ENCODE data around the gene OR11H7.
"Not testable (repeated sequence)": the region's sequence is repeated elsewhere in the genome, so short reads cannot be mapped to it uniquely, and the experiment has no call there.

The OR11H7 gene

GRCh38 chr14:20274062-20274461 is 45.3 kb downstream of the OR11H7 start:
- Histone ChIP-seq H3K27me3 (ENCODE audit: insufficient read depth, low read length) (no peaks in the 10 kb centered on the region), H3K9me2 (ENCODE audit: low read depth, low read length) (no peaks in the 10 kb centered on the region), H3F3A (ENCODE audit: insufficient read depth, low read length) (no peaks in the 10 kb centered on the region), H3K4me2 (ENCODE audit: low read length) (no peak overlapping the region), H3K4me1 (ENCODE audit: insufficient read depth, low read length, severe bottlenecking) (no peaks in the 10 kb centered on the region), H3K4me3 (ENCODE audit: low read depth, low read length, poor library complexity, severe bottlenecking) (no peak overlapping the region), H3K9ac (ENCODE audit: low read length) (no peak overlapping the region), H3K9me3 (ENCODE audit: low read length) (peaks cover 3% of the 10 kb centered on the region; the same call in 1 of the 2 replicates), H3K79me2 (ENCODE audit: insufficient read depth, low read length) (no peaks in the 10 kb centered on the region), H3K27ac (ENCODE audit: low read depth, low read length, poor library complexity, severe bottlenecking) (no peak overlapping the region), H2AFZ (ENCODE audit: low read length) (no peak overlapping the region), H3K36me3 (ENCODE audit: insufficient read depth, low read length) (peaks cover 7% of the 10 kb centered on the region; the same call in 1 of the 2 replicates), H4K20me1 (ENCODE audit: insufficient read depth, low read length) (no peaks in the 10 kb centered on the region)
- no peak for TF ChIP-seq CTCF (IDR thresholded peaks at IDR 0.05; ENCODE audit: low read length)
- no peak for TF ChIP-seq EZH2 (IDR thresholded peaks at IDR 0.05; ENCODE audit: borderline replicate concordance, low read length)

- H3K4me1 ChIP-seq (ENCODE audit: insufficient read depth, low read length, severe bottlenecking) = no peaks in the 10 kb centered on the region
- TF ChIP-seq CTCF (IDR thresholded peaks at IDR 0.05; ENCODE audit: low read length) = no peak
- TF ChIP-seq EZH2 (IDR thresholded peaks at IDR 0.05; ENCODE audit: borderline replicate concordance, low read length) = no peak
- H3K27me3 ChIP-seq (ENCODE audit: insufficient read depth, low read length) = no peaks in the 10 kb centered on the region
- H3K9me3 ChIP-seq (ENCODE audit: low read length) = peaks cover 3% of the 10 kb centered on the region; the same call in 1 of the 2 replicates
- no peak overlapping the region for H3K4me2 ChIP-seq (ENCODE audit: low read length)
- H3K79me2 ChIP-seq (ENCODE audit: insufficient read depth, low read length) = no peaks in the 10 kb centered on the region
- H3K4me3 ChIP-seq (ENCODE audit: low read depth, low read length, poor library complexity, severe bottlenecking) = no peak overlapping the region
- peaks cover 7% of the 10 kb centered on the region; the same call in 1 of the 2 replicates for H3K36me3 ChIP-seq (ENCODE audit: insufficient read depth, low read length)
- H3F3A ChIP-seq (ENCODE audit: insufficient read depth, low read length) = no peaks in the 10 kb centered on the region
- H2AFZ ChIP-seq (ENCODE audit: low read length) = no peak overlapping the region
- H3K9ac ChIP-seq (ENCODE audit: low read length) = no peak overlapping the region
- H3K9me2 ChIP-seq (ENCODE audit: low read depth, low read length) = no peaks in the 10 kb centered on the region
- no peaks in the 10 kb centered on the region for H4K20me1 ChIP-seq (ENCODE audit: insufficient read depth, low read length)
- H3K27ac ChIP-seq (ENCODE audit: low read depth, low read length, poor library complexity, severe bottlenecking) = no peak overlapping the region
These were observed 48.6 kb downstream of the OR11H7 start for GRCh38 chr14:20277409-20277808.

- Histone ChIP-seq H3K9me2 (ENCODE audit: low read depth, low read length) (no peaks in the 10 kb centered on the region), H3K79me2 (ENCODE audit: insufficient read depth, low read length) (no peaks in the 10 kb centered on the region), H3K9me3 (ENCODE audit: low read length) (peaks cover 3% of the 10 kb centered on the region; the same call in 1 of the 2 replicates), H3K4me3 (ENCODE audit: low read depth, low read length, poor library complexity, severe bottlenecking) (no peak overlapping the region), H3K4me1 (ENCODE audit: insufficient read depth, low read length, severe bottlenecking) (no peaks in the 10 kb centered on the region), H3K27me3 (ENCODE audit: insufficient read depth, low read length) (no peaks in the 10 kb centered on the region), H3K27ac (ENCODE audit: low read depth, low read length, poor library complexity, severe bottlenecking) (no peak overlapping the region), H4K20me1 (ENCODE audit: insufficient read depth, low read length) (no peaks in the 10 kb centered on the region), H3K4me2 (ENCODE audit: low read length) (no peak overlapping the region), H3K36me3 (ENCODE audit: insufficient read depth, low read length) (peaks cover 7% of the 10 kb centered on the region; the same call in 1 of the 2 replicates), H3K9ac (ENCODE audit: low read length) (no peak overlapping the region), H2AFZ (ENCODE audit: low read length) (no peak overlapping the region), H3F3A (ENCODE audit: insufficient read depth, low read length) (no peaks in the 10 kb centered on the region)
- TF ChIP-seq EZH2 (IDR thresholded peaks at IDR 0.05; ENCODE audit: borderline replicate concordance, low read length) = no peak
- no peak for TF ChIP-seq CTCF (IDR thresholded peaks at IDR 0.05; ENCODE audit: low read length)
These were observed 49.6 kb downstream of the OR11H7 start for GRCh38 chr14:20278414-20278813.

- not testable (repeated sequence) for H4K20me1 ChIP-seq (ENCODE audit: insufficient read depth, low read length); H3K4me1 ChIP-seq (ENCODE audit: insufficient read depth, low read length, severe bottlenecking); H3K9me2 ChIP-seq (ENCODE audit: low read depth, low read length); H3K36me3 ChIP-seq (ENCODE audit: insufficient read depth, low read length); H3K4me3 ChIP-seq (ENCODE audit: low read depth, low read length, poor library complexity, severe bottlenecking); H3K4me2 ChIP-seq (ENCODE audit: low read length); H3F3A ChIP-seq (ENCODE audit: insufficient read depth, low read length); H3K9me3 ChIP-seq (ENCODE audit: low read length); H3K27me3 ChIP-seq (ENCODE audit: insufficient read depth, low read length); H3K9ac ChIP-seq (ENCODE audit: low read length); H2AFZ ChIP-seq (ENCODE audit: low read length); H3K27ac ChIP-seq (ENCODE audit: low read depth, low read length, poor library complexity, severe bottlenecking); H3K79me2 ChIP-seq (ENCODE audit: insufficient read depth, low read length)
These were observed 51.5 kb downstream of the OR11H7 start for GRCh38 chr14:20280265-20280664.
